BLaER1 treated with 17β-estradiol and CSF1 and Interleukin-3, amounts not matched to agents 10 nM and 100 nM (cell line): Measurements from ENCODE around the gene RPS6KA2.

Experiments
- H3K27ac ChIP-seq, 11 experiments: shearing (Covaris generic); formaldehyde crosslinking; 2 replicates each; pipeline ENCODE4 v1.8.1; 2022
- H3K27me3 ChIP-seq, 11 experiments: shearing (Covaris generic); formaldehyde crosslinking; 2 replicates each; pipeline ENCODE4 v1.8.1; 2022
- H3K36me3 ChIP-seq, 11 experiments: shearing (Covaris generic); formaldehyde crosslinking; 2 replicates each; pipeline ENCODE4 v1.8.1; 2022
- H3K4me1 ChIP-seq, 10 experiments: shearing (Covaris generic); formaldehyde crosslinking; 2 replicates each; pipeline ENCODE4 v1.8.1; 2022
- H3K4me2 ChIP-seq, 11 experiments: shearing (Covaris generic); formaldehyde crosslinking; 2 replicates each; pipeline ENCODE4 v1.8.1; 2022
- H3K4me3 ChIP-seq, 10 experiments: shearing (Covaris generic); formaldehyde crosslinking; 2 replicates each; pipeline ENCODE4 v1.8.1; 2022
- H3K9ac ChIP-seq, 11 experiments: shearing (Covaris generic); formaldehyde crosslinking; 2 replicates each; pipeline ENCODE4 v1.8.1; 2022
- H3K9me3 ChIP-seq, 11 experiments: shearing (Covaris generic); formaldehyde crosslinking; replicated peaks in 1 of 11; 2 replicates each; pipeline ENCODE4 v1.8.1; 2022
- H4K20me1 ChIP-seq, 11 experiments: shearing (Covaris generic); formaldehyde crosslinking; 2 replicates each; pipeline ENCODE4 v1.8.1; 2022
- Cebpa-rat ChIP-seq, 11 experiments: shearing (Covaris generic); IDR thresholded peaks; 2 replicates each; pipeline ENCODE4 v1.8.1; 2022

Gene RPS6KA2

GRCh38 chr6:166643891-166644590, 17.0 kb upstream of the RPS6KA2 start:
- Histone ChIP-seq H3K9me3 (peaks cover 7 to 26% (median 17%) of the 10 kb centered on the region in 11 experiments; a peak in 19 of 22 replicates), H3K4me3 (no peak overlapping the region), H3K4me1 (peaks cover 19 to 30% (median 28%) of the 10 kb centered on the region in 10 experiments), H3K36me3 (no peaks in the 10 kb centered on the region), H3K27ac (no peak overlapping the region), H3K4me2 (peak overlapping the region in 1 of 11 experiments; percentile 14; a peak in 2 of 22 replicates), H4K20me1 (no peaks in the 10 kb centered on the region; a peak in 1 of 22 replicates), H3K27me3 (peaks cover 0 to 13% (median 0%) of the 10 kb centered on the region in 11 experiments; a peak in 1 of 22 replicates), H3K9ac (no peak overlapping the region)
- no peak for TF ChIP-seq Cebpa-rat (IDR thresholded peaks at IDR 0.05)

- Histone ChIP-seq H3K27me3 (peaks cover 0 to 27% (median 0%) of the 10 kb centered on the region in 11 experiments; a peak in 8 of 22 replicates), H3K4me2 (no peak overlapping the region), H3K4me3 (no peak overlapping the region), H3K4me1 (peaks cover 32 to 40% (median 34%) of the 10 kb centered on the region in 10 experiments), H4K20me1 (peaks cover 0 to 3% (median 0%) of the 10 kb centered on the region in 11 experiments; a peak in 7 of 22 replicates), H3K9ac (no peak overlapping the region), H3K27ac (no peak overlapping the region), H3K9me3 (peaks cover 7 to 26% (median 17%) of the 10 kb centered on the region in 11 experiments; a peak in 19 of 22 replicates), H3K36me3 (no peaks in the 10 kb centered on the region)
- no peak for TF ChIP-seq Cebpa-rat (IDR thresholded peaks at IDR 0.05)
These were observed 15.6 kb upstream of the RPS6KA2 start for GRCh38 chr6:166642646-166643045.

GRCh38 chr6:166640342-166641043, 13.4 kb upstream of the RPS6KA2 start:
- Histone ChIP-seq H3K27ac (no peak overlapping the region), H3K4me3 (0 out of 20 replicates have a peak overlapping the region, but pooled peaks of 1 of the 10 experiments have one; percentile 29), H3K4me2 (peak overlapping the region; percentile 78 to 99 (median 97)), H3K27me3 (peaks cover 0 to 35% (median 0%) of the 10 kb centered on the region in 11 experiments; a peak in 8 of 22 replicates), H4K20me1 (peaks cover 0 to 9% (median 0%) of the 10 kb centered on the region in 11 experiments; a peak in 7 of 22 replicates), H3K9ac (peak overlapping the region in 6 of 11 experiments; percentile 4 to 46 (median 23); a peak in 6 of 22 replicates), H3K4me1 (peaks cover 50 to 62% (median 54%) of the 10 kb centered on the region in 10 experiments), H3K9me3 (peaks cover 7 to 21% (median 15%) of the 10 kb centered on the region in 11 experiments; a peak in 19 of 22 replicates), H3K36me3 (no peaks in the 10 kb centered on the region)
- TF ChIP-seq Cebpa-rat (IDR thresholded peaks at IDR 0.05) = no peak

- peaks cover 0 to 9% (median 0%) of the 10 kb centered on the region in 11 experiments; a peak in 7 of 22 replicates for H4K20me1 ChIP-seq
- TF ChIP-seq Cebpa-rat (IDR thresholded peaks at IDR 0.05) = no peak
- peaks cover 7 to 21% (median 15%) of the 10 kb centered on the region in 11 experiments; a peak in 19 of 22 replicates for H3K9me3 ChIP-seq
- H3K9ac ChIP-seq = peak overlapping the region in 3 of 11 experiments; percentile 4 to 46 (median 40); a peak in 4 of 22 replicates
- H3K27me3 ChIP-seq = peaks cover 0 to 35% (median 0%) of the 10 kb centered on the region in 11 experiments; a peak in 8 of 22 replicates
- no peak overlapping the region for H3K27ac ChIP-seq
- peaks cover 50 to 68% (median 60%) of the 10 kb centered on the region in 10 experiments for H3K4me1 ChIP-seq
- H3K4me3 ChIP-seq = no peak overlapping the region
- peak overlapping the region; percentile 78 to 99 (median 97) for H3K4me2 ChIP-seq
- H3K36me3 ChIP-seq = no peaks in the 10 kb centered on the region
These were observed 12.9 kb upstream of the RPS6KA2 start for GRCh38 chr6:166639921-166640320.

GRCh38 chr6:166638573-166638964, 11.5 kb upstream of the RPS6KA2 start:
- Histone ChIP-seq H3K27ac (peak overlapping the region in 2 of 11 experiments; percentile 9 to 40; a peak in 2 of 22 replicates), H3K4me3 (peak overlapping the region in 8 of 10 experiments; percentile 20 to 53 (median 43); a peak in 11 of 20 replicates)
- TF ChIP-seq Cebpa-rat (IDR thresholded peaks at IDR 0.05) = no peak

GRCh38 chr6:166637812-166638572, 10.9 kb upstream of the RPS6KA2 start:
- no peak for TF ChIP-seq Cebpa-rat (IDR thresholded peaks at IDR 0.05)
- Histone ChIP-seq H3K9me3 (peaks cover 4 to 13% (median 7%) of the 10 kb centered on the region in 11 experiments; a peak in 18 of 22 replicates), H3K4me2 (peak overlapping the region; percentile 78 to 99 (median 97)), H3K27ac (peak overlapping the region in 3 of 11 experiments; percentile 9 to 48 (median 40); a peak in 5 of 22 replicates), H3K9ac (peak overlapping the region in 9 of 11 experiments; percentile 20 to 64 (median 46); a peak in 15 of 22 replicates), H3K36me3 (no peaks in the 10 kb centered on the region), H3K4me3 (peak overlapping the region in 9 of 10 experiments; percentile 20 to 53 (median 42); a peak in 19 of 20 replicates), H3K4me1 (peaks cover 64 to 79% (median 73%) of the 10 kb centered on the region in 10 experiments), H3K27me3 (peaks cover 0 to 35% (median 0%) of the 10 kb centered on the region in 11 experiments; a peak in 8 of 22 replicates), H4K20me1 (peaks cover 0 to 9% (median 0%) of the 10 kb centered on the region in 11 experiments; a peak in 7 of 22 replicates)

More at GRCh38 chr6:166638573-166638964, 11.5 kb upstream of the RPS6KA2 start:
- Histone ChIP-seq H4K20me1 (peaks cover 0 to 9% (median 0%) of the 10 kb centered on the region in 11 experiments; a peak in 7 of 22 replicates), H3K9ac (peak overlapping the region in 7 of 11 experiments; percentile 20 to 64 (median 48); a peak in 8 of 22 replicates), H3K9me3 (peaks cover 7 to 17% (median 12%) of the 10 kb centered on the region in 11 experiments; a peak in 20 of 22 replicates), H3K36me3 (no peaks in the 10 kb centered on the region), H3K4me2 (peak overlapping the region; percentile 78 to 99 (median 97)), H3K4me1 (peaks cover 58 to 74% (median 67%) of the 10 kb centered on the region in 10 experiments), H3K27me3 (peaks cover 0 to 35% (median 0%) of the 10 kb centered on the region in 11 experiments; a peak in 8 of 22 replicates)

GRCh38 chr6:166636934-166637333, 9.9 kb upstream of the RPS6KA2 start:
- Histone ChIP-seq H3K4me3 (peak overlapping the region in 2 of 10 experiments; percentile 37 to 53; a peak in 2 of 20 replicates), H4K20me1 (peaks cover 0 to 9% (median 0%) of the 10 kb centered on the region in 11 experiments; a peak in 7 of 22 replicates), H3K9ac (peak overlapping the region in 2 of 11 experiments; percentile 52 to 64; a peak in 5 of 22 replicates), H3K27me3 (peaks cover 0 to 35% (median 0%) of the 10 kb centered on the region in 11 experiments; a peak in 8 of 22 replicates), H3K36me3 (no peaks in the 10 kb centered on the region), H3K4me1 (peaks cover 69 to 89% (median 81%) of the 10 kb centered on the region in 10 experiments), H3K9me3 (peaks cover 0 to 6% (median under 1%) of the 10 kb centered on the region in 11 experiments; a peak in 6 of 22 replicates), H3K27ac (peak overlapping the region in 1 of 11 experiments; percentile 48; a peak in 2 of 22 replicates), H3K4me2 (peak overlapping the region; percentile 78 to 99 (median 97))
- no peak for TF ChIP-seq Cebpa-rat (IDR thresholded peaks at IDR 0.05)
